Tibial artery (tissue), 4 donors: ENCODE data around the gene STX1B.

ENCODE experiments used
- DNase-seq, 2 donors: peaks; one replicate each; pipeline ENCODE4 v3.0.0-alpha.2; 2019
- H3K27ac ChIP-seq, 2 donors: fragments of 200-600 bp; sonication (generic) in 1 of 2; 1 replicate in 1 of 2; 2 replicates in 1 of 2; pipeline ENCODE4 v1.5.1; 2018 to 2019; ENCODE audit warnings: mild to moderate bottlenecking in 1 of 2
- H3K27me3 ChIP-seq, 2 donors: fragments of 200-600 bp; sonication (generic) in 1 of 2; one replicate each; pipeline versions ENCODE4 v1.5.1 to v1.6.0; 2016 to 2019
- H3K36me3 ChIP-seq, 3 donors: fragments of 200-600 bp; sonication (generic) in 2 of 3; one replicate each; pipeline ENCODE4 v1.5.1; 2016 to 2019; ENCODE audit warnings: mild to moderate bottlenecking in 2 of 3
- H3K4me1 ChIP-seq, 4 donors: fragments of 200-600 bp; sonication (generic) in 2 of 4; 1 replicate in 3 of 4; 2 replicates in 1 of 4; pipeline ENCODE4 v1.5.1; 2016 to 2019
- H3K4me3 ChIP-seq, 2 donors: fragments of 200-600 bp; sonication (generic) in 1 of 2; 1 replicate in 1 of 2; 2 replicates in 1 of 2; pipeline ENCODE4 v1.5.1; 2018 to 2019; ENCODE audit warnings: mild to moderate bottlenecking in 2 of 2
- H3K9me3 ChIP-seq, 3 donors: fragments of 200-600 bp; sonication (generic) in 1 of 3; one replicate each; pipeline ENCODE4 v1.5.1; 2016 to 2019
- intact Hi-C: fragments of 100-400 bp; cut with DNase I; formaldehyde crosslinking; loops from one replicate; pipeline ENCODE4 v1.15.0; 2023; ENCODE audit warnings: low total_unique reads
- TF ChIP-seq, protein P1 (sequence below), 2 experiments: fragments of 200-600 bp in 1 of 2; fragments of 450-650 bp in 1 of 2; IDR thresholded peaks; one replicate each; pipeline ENCODE4 v1.5.1; 2017 to 2019; ENCODE audit warnings: antibody characterized with exemption in 2 of 2, mild to moderate bottlenecking in 1 of 2, moderate library complexity in 1 of 2

Gene STX1B

DNA sequence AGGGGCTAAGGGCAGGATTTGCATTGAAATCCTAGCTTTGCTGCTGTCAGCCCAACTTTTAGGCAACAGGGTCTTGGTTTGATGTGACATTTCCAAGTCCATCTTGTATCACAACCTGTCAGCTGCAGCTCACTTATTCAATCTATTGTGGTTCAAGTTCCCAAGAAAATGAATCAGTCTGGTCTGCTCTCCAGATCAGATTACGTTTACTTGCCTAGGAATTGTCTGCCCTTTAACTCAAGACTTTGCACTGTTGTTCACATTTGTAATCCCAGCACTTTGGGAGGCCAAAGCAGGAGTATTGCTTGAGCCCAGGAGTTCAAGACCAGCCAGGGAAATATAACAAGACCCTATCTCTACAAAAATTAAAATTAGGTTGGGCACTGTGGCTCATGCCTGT is 32.9 kb upstream of the STX1B start:
- Histone ChIP-seq H3K27ac (no peak overlapping the region), H3K27me3 (no peaks in the 10 kb centered on the region), H3K4me3 (no peak overlapping the region), H3K9me3 (no peaks in the 10 kb centered on the region), H3K4me1 (no peaks in the 10 kb centered on the region), H3K36me3 (peaks cover 42 to 52% (median 45%) of the 10 kb centered on the region in 3 donors)
- DNase-seq = no peak
- TF ChIP-seq, protein P1, sequence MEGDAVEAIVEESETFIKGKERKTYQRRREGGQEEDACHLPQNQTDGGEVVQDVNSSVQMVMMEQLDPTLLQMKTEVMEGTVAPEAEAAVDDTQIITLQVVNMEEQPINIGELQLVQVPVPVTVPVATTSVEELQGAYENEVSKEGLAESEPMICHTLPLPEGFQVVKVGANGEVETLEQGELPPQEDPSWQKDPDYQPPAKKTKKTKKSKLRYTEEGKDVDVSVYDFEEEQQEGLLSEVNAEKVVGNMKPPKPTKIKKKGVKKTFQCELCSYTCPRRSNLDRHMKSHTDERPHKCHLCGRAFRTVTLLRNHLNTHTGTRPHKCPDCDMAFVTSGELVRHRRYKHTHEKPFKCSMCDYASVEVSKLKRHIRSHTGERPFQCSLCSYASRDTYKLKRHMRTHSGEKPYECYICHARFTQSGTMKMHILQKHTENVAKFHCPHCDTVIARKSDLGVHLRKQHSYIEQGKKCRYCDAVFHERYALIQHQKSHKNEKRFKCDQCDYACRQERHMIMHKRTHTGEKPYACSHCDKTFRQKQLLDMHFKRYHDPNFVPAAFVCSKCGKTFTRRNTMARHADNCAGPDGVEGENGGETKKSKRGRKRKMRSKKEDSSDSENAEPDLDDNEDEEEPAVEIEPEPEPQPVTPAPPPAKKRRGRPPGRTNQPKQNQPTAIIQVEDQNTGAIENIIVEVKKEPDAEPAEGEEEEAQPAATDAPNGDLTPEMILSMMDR (IDR thresholded peaks at IDR 0.05) = no peak
- intact Hi-C loops = no loop called here

DNA sequence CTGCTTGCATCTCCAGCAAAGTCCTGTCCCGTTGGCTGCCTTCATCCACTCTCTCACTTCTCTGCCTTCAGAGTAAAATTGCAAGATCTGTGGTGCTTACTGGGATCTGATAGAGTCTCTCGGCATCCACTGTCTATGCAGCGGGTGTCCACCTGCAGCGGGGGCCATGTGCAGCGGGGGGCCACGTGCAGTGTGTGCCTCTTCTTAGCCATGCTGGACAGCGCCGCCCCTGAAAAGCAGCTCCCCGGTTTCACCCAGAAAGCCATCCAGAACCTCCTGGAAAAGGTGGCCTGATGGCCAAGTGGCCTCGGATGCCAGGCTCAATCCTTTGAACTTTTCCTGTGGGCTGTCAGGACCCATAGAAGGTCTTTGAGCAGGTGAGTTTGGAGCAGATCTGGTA is 32.4 kb upstream of the STX1B start:
- H3K4me1 ChIP-seq = no peaks in the 10 kb centered on the region
- H3K4me3 ChIP-seq = no peak overlapping the region
- no peaks in the 10 kb centered on the region for H3K9me3 ChIP-seq
- intact Hi-C loops = no loop called here
- H3K36me3 ChIP-seq = peaks cover 47 to 57% (median 50%) of the 10 kb centered on the region in 3 donors
- no peaks in the 10 kb centered on the region for H3K27me3 ChIP-seq
- no peak overlapping the region for H3K27ac ChIP-seq
- TF ChIP-seq, protein P1 (IDR thresholded peaks at IDR 0.05) = no peak
- no peak for DNase-seq

DNA sequence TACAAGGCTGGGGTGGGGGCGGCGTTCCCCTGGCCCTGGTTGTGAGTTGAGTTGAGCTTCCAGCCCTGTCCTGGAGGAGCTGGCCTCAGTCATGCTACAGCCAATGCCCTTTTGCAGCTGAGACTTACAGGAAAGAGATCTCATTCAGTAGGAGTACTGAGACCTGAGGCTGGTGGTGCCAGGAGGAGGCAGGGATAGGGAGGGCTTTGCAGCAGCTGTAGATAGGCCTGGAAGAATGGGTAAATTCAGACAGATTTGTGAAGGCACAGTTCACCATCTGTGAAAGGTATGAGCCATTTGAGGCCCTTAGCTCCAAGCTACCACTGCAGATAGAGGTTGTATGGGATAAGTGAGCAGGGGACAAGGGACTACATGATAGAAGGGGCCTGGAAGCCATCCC is 28.6 kb upstream of the STX1B start:
- Histone ChIP-seq H3K4me1 (peaks cover 0 to 15% (median 11%) of the 10 kb centered on the region in 4 donors), H3K4me3 (no peak overlapping the region), H3K9me3 (no peaks in the 10 kb centered on the region), H3K27me3 (no peaks in the 10 kb centered on the region), H3K27ac (no peak overlapping the region), H3K36me3 (peaks cover 47 to 77% (median 73%) of the 10 kb centered on the region in 3 donors)
- intact Hi-C loops = loop anchor here (2.0 kb wide), 1 partner anchor 108 kb away; no protein-coding TSS in a partner anchor
- DNase-seq = no peak
- TF ChIP-seq, protein P1 (IDR thresholded peaks at IDR 0.05) = no peak

DNA sequence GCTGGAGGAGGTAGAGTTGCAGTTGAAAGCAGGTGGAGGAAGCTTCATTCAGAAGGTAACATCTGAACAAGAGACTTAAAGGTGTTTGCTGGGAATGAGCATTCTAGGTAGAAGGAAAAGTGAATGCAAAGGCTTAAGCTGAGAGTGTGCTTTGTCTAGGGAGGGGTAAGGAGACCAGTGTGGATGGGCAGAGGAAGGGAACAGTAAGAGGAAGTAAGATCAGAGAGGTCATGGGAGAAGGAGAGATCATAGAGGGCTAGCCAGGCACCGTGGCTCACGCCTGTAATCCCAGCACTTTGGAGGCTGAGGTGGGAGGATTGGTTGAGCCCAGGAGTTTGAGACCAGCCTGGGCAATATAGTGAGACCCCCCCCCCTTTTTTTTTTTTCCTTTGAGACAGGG is 26.3 kb upstream of the STX1B start:
- Histone ChIP-seq H3K4me3 (no peak overlapping the region), H3K27me3 (no peaks in the 10 kb centered on the region), H3K4me1 (peaks cover 0 to 22% (median 12%) of the 10 kb centered on the region in 4 donors), H3K36me3 (peaks cover 36 to 60% (median 58%) of the 10 kb centered on the region in 3 donors), H3K27ac (no peak overlapping the region), H3K9me3 (no peaks in the 10 kb centered on the region)
- TF ChIP-seq, protein P1 (IDR thresholded peaks at IDR 0.05) = no peak
- DNase-seq = no peak
- intact Hi-C loops = no loop called here

DNA sequence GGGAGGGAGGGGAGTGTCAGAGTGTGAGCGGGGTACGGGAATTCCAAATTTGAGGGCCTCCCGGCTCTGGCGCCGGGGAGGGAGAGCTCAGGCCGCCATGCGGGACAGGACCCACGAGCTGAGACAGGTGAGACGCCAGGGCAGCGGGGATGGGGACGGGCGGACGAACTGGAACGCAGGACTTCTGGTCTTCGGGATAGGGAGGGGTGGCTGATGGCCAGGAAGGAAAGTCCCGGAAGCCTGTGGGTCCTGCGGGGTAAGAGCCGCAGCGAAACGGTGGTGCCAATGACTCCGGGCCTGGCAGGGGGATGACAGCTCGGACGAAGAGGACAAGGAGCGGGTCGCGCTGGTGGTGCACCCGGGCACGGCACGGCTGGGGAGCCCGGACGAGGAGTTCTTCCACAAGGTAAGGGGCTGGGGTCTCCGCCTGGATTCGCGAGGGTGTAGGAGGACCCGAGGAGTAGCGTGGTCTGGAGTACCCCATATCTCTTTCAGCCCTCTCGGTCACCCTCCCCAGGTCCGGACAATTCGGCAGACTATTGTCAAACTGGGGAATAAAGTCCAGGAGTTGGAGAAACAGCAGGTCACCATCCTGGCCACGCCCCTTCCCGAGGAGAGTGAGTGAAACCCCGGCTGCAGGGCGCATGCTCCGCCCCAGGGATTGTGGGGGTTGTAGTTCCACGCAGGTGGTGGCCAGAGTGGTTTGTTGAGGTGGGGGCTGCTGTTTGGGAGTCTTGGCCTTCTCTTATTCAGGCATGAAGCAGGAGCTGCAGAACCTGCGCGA is 23.5 kb upstream of the STX1B start:
- intact Hi-C loops = loop anchor here (2.0 to 5.0 kb wide), 2 partner anchors 37 to 41 kb away; partner anchors contain the start of genes ZNF646 and ZNF668
- H3K27ac ChIP-seq = peak overlapping the region; percentile 92 to 93
- H3K36me3 ChIP-seq = peaks cover 11 to 34% (median 30%) of the 10 kb centered on the region in 3 donors
- H3K4me3 ChIP-seq = peak overlapping the region; percentile 83 to 99
- H3K4me1 ChIP-seq = peaks cover 0 to 22% (median 12%) of the 10 kb centered on the region in 4 donors
- H3K27me3 ChIP-seq = no peaks in the 10 kb centered on the region
- TF ChIP-seq, protein P1 (IDR thresholded peaks at IDR 0.05) = no peak
- peak; percentile 94 to 96 for DNase-seq
- no peaks in the 10 kb centered on the region for H3K9me3 ChIP-seq
